ENCODE results near the gene TEX29. TPM values are rescaled to one million over a fixed set of nuclear protein-coding genes. Genes with fewer than 3 reads are reported as not detected.

TEX29 gene
- total and polyA plus RNA-seq, 2 of the 4 experiments (the other 2 are of a cell fraction), result 0.46 TPM; not detected in 1

DNA sequence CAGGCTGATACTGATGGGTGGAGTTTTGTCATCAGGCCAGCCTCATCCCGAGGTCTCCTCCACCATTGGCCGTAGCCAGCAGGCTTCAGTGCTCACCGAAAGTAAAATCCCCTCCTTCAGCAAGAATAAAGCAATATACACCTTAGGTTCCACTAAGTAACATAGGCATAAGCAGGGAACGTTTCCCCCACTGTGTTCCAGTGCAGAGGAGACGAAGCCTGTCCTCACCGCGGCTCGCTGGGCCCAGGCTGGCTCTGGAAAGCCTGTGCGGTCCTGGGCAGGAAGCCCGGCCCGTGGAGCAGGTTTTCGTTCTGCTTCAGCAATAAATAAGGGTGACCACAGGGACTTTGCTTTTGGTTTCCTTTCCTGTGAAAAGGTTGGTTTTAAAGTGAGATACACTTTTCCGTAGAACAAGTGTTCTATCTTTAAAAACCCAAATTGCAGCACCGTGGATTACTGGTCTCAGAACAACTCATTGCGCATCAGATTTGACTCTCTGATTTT, 16.3 kb upstream of the TEX29 start:
- no peak overlapping the region for H4K5ac ChIP-seq (ENCODE audit: low read depth, low read length)
- no peaks in the 10 kb centered on the region; the same call in 1 of the 2 replicates for H3K9me3 ChIP-seq (ENCODE audit: control insufficient read depth, insufficient read depth, low read length)
- no peak overlapping the region for H3K56ac ChIP-seq (ENCODE audit: extremely low read depth, insufficient read depth, low read length)
- H3K27me3 ChIP-seq (ENCODE audit: control insufficient read depth, insufficient read depth, low read length), result no peaks in the 10 kb centered on the region
- no peak overlapping the region for H2BK20ac ChIP-seq (ENCODE audit: low read depth, low read length)
- no peak overlapping the region for H3K18ac ChIP-seq (ENCODE audit: low read depth, low read length)
- H3K79me1 ChIP-seq (ENCODE audit: low read depth in 1 of 2, low read length in 2 of 2), result peaks cover 6 to 7% of the 10 kb centered on the region in 2 experiments
- H3K4me2 ChIP-seq (ENCODE audit: low read depth, low read length), result no peak overlapping the region
- no peak for ATAC-seq (ENCODE audit: low read depth)
- no peak for TF ChIP-seq MAZ (IDR thresholded peaks at IDR 0.05; ENCODE audit: borderline replicate concordance, low read depth, low read length)
- TF ChIP-seq, protein P1, sequence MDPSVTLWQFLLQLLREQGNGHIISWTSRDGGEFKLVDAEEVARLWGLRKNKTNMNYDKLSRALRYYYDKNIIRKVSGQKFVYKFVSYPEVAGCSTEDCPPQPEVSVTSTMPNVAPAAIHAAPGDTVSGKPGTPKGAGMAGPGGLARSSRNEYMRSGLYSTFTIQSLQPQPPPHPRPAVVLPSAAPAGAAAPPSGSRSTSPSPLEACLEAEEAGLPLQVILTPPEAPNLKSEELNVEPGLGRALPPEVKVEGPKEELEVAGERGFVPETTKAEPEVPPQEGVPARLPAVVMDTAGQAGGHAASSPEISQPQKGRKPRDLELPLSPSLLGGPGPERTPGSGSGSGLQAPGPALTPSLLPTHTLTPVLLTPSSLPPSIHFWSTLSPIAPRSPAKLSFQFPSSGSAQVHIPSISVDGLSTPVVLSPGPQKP (IDR thresholded peaks at IDR 0.05; ENCODE audit: borderline replicate concordance, low read depth, low read length), result no peak
- no peak for TF ChIP-seq MAFK (IDR thresholded peaks at IDR 0.05; ENCODE audit: low read depth, low read length)
- no peak for TF ChIP-seq FOS (IDR thresholded peaks at IDR 0.05; ENCODE audit: low read depth, low read length)
- no peak for TF ChIP-seq CEBPB (IDR thresholded peaks at IDR 0.05; ENCODE audit: low read depth, low read length)
- TF ChIP-seq NFE2L2 (IDR thresholded peaks at IDR 0.05; ENCODE audit: low read depth, low read length), result no peak
- TF ChIP-seq, protein P2, sequence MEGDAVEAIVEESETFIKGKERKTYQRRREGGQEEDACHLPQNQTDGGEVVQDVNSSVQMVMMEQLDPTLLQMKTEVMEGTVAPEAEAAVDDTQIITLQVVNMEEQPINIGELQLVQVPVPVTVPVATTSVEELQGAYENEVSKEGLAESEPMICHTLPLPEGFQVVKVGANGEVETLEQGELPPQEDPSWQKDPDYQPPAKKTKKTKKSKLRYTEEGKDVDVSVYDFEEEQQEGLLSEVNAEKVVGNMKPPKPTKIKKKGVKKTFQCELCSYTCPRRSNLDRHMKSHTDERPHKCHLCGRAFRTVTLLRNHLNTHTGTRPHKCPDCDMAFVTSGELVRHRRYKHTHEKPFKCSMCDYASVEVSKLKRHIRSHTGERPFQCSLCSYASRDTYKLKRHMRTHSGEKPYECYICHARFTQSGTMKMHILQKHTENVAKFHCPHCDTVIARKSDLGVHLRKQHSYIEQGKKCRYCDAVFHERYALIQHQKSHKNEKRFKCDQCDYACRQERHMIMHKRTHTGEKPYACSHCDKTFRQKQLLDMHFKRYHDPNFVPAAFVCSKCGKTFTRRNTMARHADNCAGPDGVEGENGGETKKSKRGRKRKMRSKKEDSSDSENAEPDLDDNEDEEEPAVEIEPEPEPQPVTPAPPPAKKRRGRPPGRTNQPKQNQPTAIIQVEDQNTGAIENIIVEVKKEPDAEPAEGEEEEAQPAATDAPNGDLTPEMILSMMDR (conservative IDR thresholded peaks at IDR 0.05; ENCODE audit: low read depth, low read length), result no peak
- no peak for TF ChIP-seq RCOR1 (IDR thresholded peaks at IDR 0.05; ENCODE audit: insufficient replicate concordance, low read length)
- no peak for TF ChIP-seq RAD21 (IDR thresholded peaks at IDR 0.05; ENCODE audit: low read length)
- TF ChIP-seq RFX5 (IDR thresholded peaks at IDR 0.05; ENCODE audit: low read depth, low read length), result no peak
- TF ChIP-seq, protein P3, sequence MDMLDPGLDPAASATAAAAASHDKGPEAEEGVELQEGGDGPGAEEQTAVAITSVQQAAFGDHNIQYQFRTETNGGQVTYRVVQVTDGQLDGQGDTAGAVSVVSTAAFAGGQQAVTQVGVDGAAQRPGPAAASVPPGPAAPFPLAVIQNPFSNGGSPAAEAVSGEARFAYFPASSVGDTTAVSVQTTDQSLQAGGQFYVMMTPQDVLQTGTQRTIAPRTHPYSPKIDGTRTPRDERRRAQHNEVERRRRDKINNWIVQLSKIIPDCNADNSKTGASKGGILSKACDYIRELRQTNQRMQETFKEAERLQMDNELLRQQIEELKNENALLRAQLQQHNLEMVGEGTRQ (IDR thresholded peaks at IDR 0.05; ENCODE audit: low read depth, low read length), result no peak
- no peak for TF ChIP-seq CHD1 (IDR thresholded peaks at IDR 0.05; ENCODE audit: low read depth, low read length)
- peaks cover 3% of the 10 kb centered on the region; the same call in 1 of the 2 replicates for H3K9me1 ChIP-seq (ENCODE audit: insufficient read depth, low read length)
- no peak overlapping the region for H4K8ac ChIP-seq (ENCODE audit: low read depth in 2 of 2, low read length in 2 of 2)
- no peak overlapping the region for H2BK15ac ChIP-seq (ENCODE audit: low read depth, low read length)
- H2BK120ac ChIP-seq (ENCODE audit: low read depth, low read length), result no peak overlapping the region
- ChIA-PET CTCF (no interaction called here), POLR2A (ENCODE audit: unreplicated experiment) (no interaction called here)
- intact Hi-C loops (cut with micrococcal nuclease) (no loop called here), in situ Hi-C loops (cut with MboI; ENCODE audit: low sequenced_read_pairs) (no loop called here), dilution Hi-C loops (cut with HindIII; ENCODE audit: low sequenced_read_pairs, unreplicated experiment) (no loop called here)
- no peak for DNase-seq
- H2AFZ ChIP-seq (replicated peaks; ENCODE audit: low read length, poor library complexity), result no peak overlapping the region
- H3K14ac ChIP-seq (replicated peaks; ENCODE audit: low read depth, low read length), result no peak overlapping the region
- no peak overlapping the region for H4K91ac ChIP-seq (ENCODE audit: insufficient read depth, low read depth, low read length)
- no peaks in the 10 kb centered on the region for H3K4me1 ChIP-seq (ENCODE audit: control insufficient read depth, insufficient read depth, low read length)
- peaks cover 54% of the 10 kb centered on the region for H3K36me3 ChIP-seq (ENCODE audit: control insufficient read depth, insufficient read depth, low read length)
- H4K20me1 ChIP-seq (ENCODE audit: insufficient read depth, low read length), result no peaks in the 10 kb centered on the region; the same call in 1 of the 2 replicates
- no peak overlapping the region for H3K4me3 ChIP-seq (ENCODE audit: insufficient read depth, low read depth, low read length)
- no peak overlapping the region for H3K23ac ChIP-seq (ENCODE audit: low read depth, low read length)
- 97% methylated on average over 5 of the region's 15 CpGs; no CpG with 5 or more reads in 1 of the 2 experiments for WGBS, 2 experiments (ENCODE audit: extremely low coverage in 2 of 2, insufficient read length in 1 of 2)
- H2AK5ac ChIP-seq (ENCODE audit: low read depth, low read length), result no peak overlapping the region
- no peak overlapping the region for H2AK9ac ChIP-seq (replicated peaks; ENCODE audit: low read depth, low read length, poor library complexity)
- no peak overlapping the region for H3K9ac ChIP-seq (ENCODE audit: low read depth, low read length)
- H2BK5ac ChIP-seq (ENCODE audit: low read depth, low read length, poor library complexity, severe bottlenecking), result no peak overlapping the region
- no peak overlapping the region for H3K27ac ChIP-seq (ENCODE audit: insufficient read depth, low read length)
- H3K4ac ChIP-seq (ENCODE audit: low read depth, low read length), result no peak overlapping the region
- no TSS peak for BruUV-seq (replicated peaks)

Data from IMR-90 (cell line).